Measurements from ENCODE around the gene SEMA3D.
A peak's percentile ranks its signal among the peaks of the same experiment; 100 is the strongest.

SEMA3D gene

GRCh38 chr7:85068799-85069198 is 118.1 kb downstream of the SEMA3D start:
- Histone ChIP-seq H3K23ac (ENCODE audit: low read length) (no peak overlapping the region), H3K27ac (ENCODE audit: low read depth, low read length) (no peak overlapping the region), H3K27me3 (ENCODE audit: insufficient read depth, low read length) (no peaks in the 10 kb centered on the region), H3K18ac (ENCODE audit: low read length) (no peak overlapping the region), H2AK5ac (ENCODE audit: low read length) (no peak overlapping the region), H4K12ac (ENCODE audit: low read depth, low read length) (no peak overlapping the region), H3K4me3 (ENCODE audit: low read depth, low read length) (no peak overlapping the region), H3K79me2 (ENCODE audit: control insufficient read depth, insufficient read depth, low read length, poor library complexity) (no peaks in the 10 kb centered on the region), H3K9ac (ENCODE audit: low read length) (no peak overlapping the region), H3K79me1 (ENCODE audit: low read length) (peaks cover 5% of the 10 kb centered on the region), H4K91ac (ENCODE audit: low read depth, low read length) (no peak overlapping the region), H3K4me2 (ENCODE audit: low read length) (no peak overlapping the region), H2AFZ (ENCODE audit: insufficient read depth, low read length, poor library complexity) (no peak overlapping the region), H3K4ac (ENCODE audit: low read depth, low read length) (no peak overlapping the region), H2BK120ac (ENCODE audit: insufficient read depth, low read length, poor library complexity) (no peak overlapping the region), H3K9me3 (ENCODE audit: insufficient read depth, low read depth, low read length) (no peaks in the 10 kb centered on the region), H3K4me1 (ENCODE audit: control insufficient read depth in 1 of 2, insufficient read depth in 2 of 2, low read length in 2 of 2) (peaks cover 0 to 4% of the 10 kb centered on the region in 2 experiments), H3K14ac (ENCODE audit: low read length) (no peak overlapping the region), H2BK12ac (ENCODE audit: low read length) (no peak overlapping the region), H3K36me3 (ENCODE audit: control insufficient read depth in 1 of 2, insufficient read depth in 2 of 2, low read length in 2 of 2) (no peaks in the 10 kb centered on the region), H4K8ac (ENCODE audit: low read depth, low read length) (no peak overlapping the region), H2BK5ac (ENCODE audit: low read depth, low read length, poor library complexity) (no peak overlapping the region)
- DNase-seq, result no peak
- no CpG with 5 or more reads among the region's 1 CpG for WGBS (ENCODE audit: extremely low coverage, insufficient coverage, insufficient read length)

- H3K4me2 ChIP-seq (ENCODE audit: low read length), result no peak overlapping the region
- no peaks in the 10 kb centered on the region for H3K27me3 ChIP-seq (ENCODE audit: insufficient read depth, low read length)
- no peak overlapping the region for H4K12ac ChIP-seq (ENCODE audit: low read depth, low read length)
- H3K27ac ChIP-seq (ENCODE audit: low read depth, low read length), result no peak overlapping the region
- H2BK5ac ChIP-seq (ENCODE audit: low read depth, low read length, poor library complexity), result no peak overlapping the region
- no CpG with 5 or more reads among the region's 1 CpG for WGBS (ENCODE audit: extremely low coverage, insufficient coverage, insufficient read length)
- H4K91ac ChIP-seq (ENCODE audit: low read depth, low read length), result no peak overlapping the region
- no peak overlapping the region for H3K18ac ChIP-seq (ENCODE audit: low read length)
- peaks cover 0 to 4% of the 10 kb centered on the region in 2 experiments for H3K4me1 ChIP-seq (ENCODE audit: control insufficient read depth in 1 of 2, insufficient read depth in 2 of 2, low read length in 2 of 2)
- H3K9me3 ChIP-seq (ENCODE audit: insufficient read depth, low read depth, low read length), result no peaks in the 10 kb centered on the region
- H3K9ac ChIP-seq (ENCODE audit: low read length), result no peak overlapping the region
- H3K4me3 ChIP-seq (ENCODE audit: low read depth, low read length), result no peak overlapping the region
- H2BK120ac ChIP-seq (ENCODE audit: insufficient read depth, low read length, poor library complexity), result no peak overlapping the region
- H4K8ac ChIP-seq (ENCODE audit: low read depth, low read length), result no peak overlapping the region
- H2BK12ac ChIP-seq (ENCODE audit: low read length), result no peak overlapping the region
- H2AK5ac ChIP-seq (ENCODE audit: low read length), result no peak overlapping the region
- H3K36me3 ChIP-seq (ENCODE audit: control insufficient read depth in 1 of 2, insufficient read depth in 2 of 2, low read length in 2 of 2), result no peaks in the 10 kb centered on the region
- H3K79me1 ChIP-seq (ENCODE audit: low read length), result peaks cover 5% of the 10 kb centered on the region
- no peak for DNase-seq
- no peak overlapping the region for H3K4ac ChIP-seq (ENCODE audit: low read depth, low read length)
- H3K79me2 ChIP-seq (ENCODE audit: control insufficient read depth, insufficient read depth, low read length, poor library complexity), result no peaks in the 10 kb centered on the region
- H3K14ac ChIP-seq (ENCODE audit: low read length), result no peak overlapping the region
- H3K23ac ChIP-seq (ENCODE audit: low read length), result no peak overlapping the region
- H2AFZ ChIP-seq (ENCODE audit: insufficient read depth, low read length, poor library complexity), result no peak overlapping the region
Measured at GRCh38 chr7:85067371-85067770, 119.5 kb downstream of the SEMA3D start.

DNA sequence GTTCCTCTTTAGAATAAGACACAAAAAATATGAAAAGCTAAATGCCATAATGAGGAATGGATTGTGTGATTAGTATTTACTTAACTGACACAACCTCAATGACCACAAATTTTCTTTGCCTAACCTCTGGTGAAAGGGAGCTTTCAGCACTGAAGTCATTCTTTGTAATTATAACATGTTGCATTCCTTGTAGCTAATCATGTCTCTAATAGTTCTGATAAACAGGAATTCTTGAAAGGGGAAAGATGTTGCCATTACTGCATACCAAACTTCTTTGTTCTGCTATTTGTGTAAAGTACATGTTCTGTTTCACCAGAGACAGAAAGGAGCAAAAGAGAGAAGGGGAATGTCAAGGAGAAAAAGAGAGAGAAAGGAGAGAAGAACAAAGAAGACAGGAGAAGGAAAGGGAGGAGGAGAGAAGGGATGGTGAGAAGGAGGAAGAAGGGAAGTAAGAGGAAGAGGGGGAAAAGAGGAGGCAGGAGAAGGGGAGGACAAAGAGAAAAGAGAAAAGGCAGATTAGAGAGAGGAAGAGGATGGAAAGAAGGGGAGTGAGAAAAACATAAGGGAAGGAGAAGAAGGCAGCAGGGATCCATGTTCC is 120.9 kb downstream of the SEMA3D start:
- Histone ChIP-seq H4K8ac (ENCODE audit: low read depth, low read length) (peak overlapping the region; percentile 38), H3K27me3 (ENCODE audit: insufficient read depth, low read length) (no peaks in the 10 kb centered on the region), H3K4me1 (ENCODE audit: control insufficient read depth in 1 of 2, insufficient read depth in 2 of 2, low read length in 2 of 2) (peaks cover 0 to 4% of the 10 kb centered on the region in 2 experiments), H3K23ac (ENCODE audit: low read length) (no peak overlapping the region), H4K12ac (ENCODE audit: low read depth, low read length) (no peak overlapping the region), H2AFZ (ENCODE audit: insufficient read depth, low read length, poor library complexity) (no peak overlapping the region), H3K79me2 (ENCODE audit: control insufficient read depth, insufficient read depth, low read length, poor library complexity) (no peaks in the 10 kb centered on the region), H2AK5ac (ENCODE audit: low read length) (no peak overlapping the region), H3K14ac (ENCODE audit: low read length) (peak overlapping the region; percentile 66), H3K79me1 (ENCODE audit: low read length) (peaks cover 5% of the 10 kb centered on the region), H3K27ac (ENCODE audit: low read depth, low read length) (peak overlapping the region; percentile 62), H3K9me3 (ENCODE audit: insufficient read depth, low read depth, low read length) (peaks cover 2% of the 10 kb centered on the region), H2BK120ac (ENCODE audit: insufficient read depth, low read length, poor library complexity) (peak overlapping the region; percentile 96), H3K4me3 (ENCODE audit: low read depth, low read length) (no peak overlapping the region), H3K4me2 (ENCODE audit: low read length) (no peak overlapping the region), H3K9ac (ENCODE audit: low read length) (no peak overlapping the region), H2BK5ac (ENCODE audit: low read depth, low read length, poor library complexity) (peak overlapping the region; percentile 49), H2BK12ac (ENCODE audit: low read length) (no peak overlapping the region), H3K18ac (ENCODE audit: low read length) (no peak overlapping the region), H3K36me3 (ENCODE audit: control insufficient read depth in 1 of 2, insufficient read depth in 2 of 2, low read length in 2 of 2) (no peaks in the 10 kb centered on the region), H3K4ac (ENCODE audit: low read depth, low read length) (no peak overlapping the region), H4K91ac (ENCODE audit: low read depth, low read length) (peak overlapping the region; percentile 55)
- peak in 1 of 2 donors; percentile 6 for DNase-seq

DNA sequence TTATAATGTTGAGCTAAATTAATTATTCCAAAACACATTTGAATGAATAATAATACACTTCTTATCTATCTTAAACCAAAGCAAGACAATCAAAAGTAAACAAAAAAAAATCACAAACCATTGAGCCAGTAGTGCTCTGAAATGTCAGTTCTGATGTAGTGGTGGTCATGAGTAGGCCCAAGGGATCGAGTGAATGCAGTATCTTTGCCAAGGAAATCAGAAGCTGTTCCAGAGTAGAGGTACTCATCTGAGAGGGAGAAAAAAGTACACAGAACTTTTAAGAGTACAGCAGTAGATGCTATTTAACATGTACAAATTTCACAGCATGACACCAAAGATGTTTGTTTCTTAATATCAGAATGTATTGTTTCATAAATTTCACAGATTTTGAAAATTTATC is 121.5 kb downstream of the SEMA3D start:
- H2BK120ac ChIP-seq (ENCODE audit: insufficient read depth, low read length, poor library complexity), result no peak overlapping the region
- no peak overlapping the region for H3K18ac ChIP-seq (ENCODE audit: low read length)
- H3K14ac ChIP-seq (ENCODE audit: low read length), result no peak overlapping the region
- peaks cover 2% of the 10 kb centered on the region for H3K9me3 ChIP-seq (ENCODE audit: insufficient read depth, low read depth, low read length)
- H3K27me3 ChIP-seq (ENCODE audit: insufficient read depth, low read length), result no peaks in the 10 kb centered on the region
- no peak overlapping the region for H2BK5ac ChIP-seq (ENCODE audit: low read depth, low read length, poor library complexity)
- no peak for DNase-seq
- no peak overlapping the region for H3K4ac ChIP-seq (ENCODE audit: low read depth, low read length)
- H3K79me2 ChIP-seq (ENCODE audit: control insufficient read depth, insufficient read depth, low read length, poor library complexity), result no peaks in the 10 kb centered on the region
- H3K9ac ChIP-seq (ENCODE audit: low read length), result no peak overlapping the region
- H3K23ac ChIP-seq (ENCODE audit: low read length), result no peak overlapping the region
- no peak overlapping the region for H3K27ac ChIP-seq (ENCODE audit: low read depth, low read length)
- no peak overlapping the region for H4K8ac ChIP-seq (ENCODE audit: low read depth, low read length)
- H3K4me3 ChIP-seq (ENCODE audit: low read depth, low read length), result no peak overlapping the region
- no peak overlapping the region for H4K12ac ChIP-seq (ENCODE audit: low read depth, low read length)
- H3K79me1 ChIP-seq (ENCODE audit: low read length), result peaks cover 3% of the 10 kb centered on the region
- no CpG with 5 or more reads among the region's 1 CpG for WGBS (ENCODE audit: extremely low coverage, insufficient coverage, insufficient read length)
- no peak overlapping the region for H2AK5ac ChIP-seq (ENCODE audit: low read length)
- H3K36me3 ChIP-seq (ENCODE audit: control insufficient read depth in 1 of 2, insufficient read depth in 2 of 2, low read length in 2 of 2), result no peaks in the 10 kb centered on the region
- H2AFZ ChIP-seq (ENCODE audit: insufficient read depth, low read length, poor library complexity), result no peak overlapping the region
- H4K91ac ChIP-seq (ENCODE audit: low read depth, low read length), result no peak overlapping the region
- H2BK12ac ChIP-seq (ENCODE audit: low read length), result no peak overlapping the region
- peaks cover 0 to 2% of the 10 kb centered on the region in 2 experiments for H3K4me1 ChIP-seq (ENCODE audit: control insufficient read depth in 1 of 2, insufficient read depth in 2 of 2, low read length in 2 of 2)
- H3K4me2 ChIP-seq (ENCODE audit: low read length), result no peak overlapping the region

Data from trophoblast cell (in vitro differentiated cells and primary cell).